Testis (tissue), 2 donors: ENCODE results near the gene UBTF.

Experiments used
- POLR2A ChIP-seq: fragments of 450-650 bp; IDR thresholded peaks from one replicate; pipeline ENCODE4 v1.6.1; 2017; ENCODE audit warnings: antibody characterized with exemption, mild to moderate bottlenecking, moderate library complexity
- TF ChIP-seq, protein P1 (sequence below), 3 experiments: fragments of 450-650 bp in 2 of 3; fragments of 200-600 bp in 1 of 3; sonication (generic) in 1 of 3; IDR thresholded peaks; one replicate each; pipeline ENCODE4 v1.5.1; 2016 to 2019; ENCODE audit warnings: antibody characterized with exemption in 3 of 3, mild to moderate bottlenecking in 2 of 3, moderate library complexity in 1 of 3

DNA sequence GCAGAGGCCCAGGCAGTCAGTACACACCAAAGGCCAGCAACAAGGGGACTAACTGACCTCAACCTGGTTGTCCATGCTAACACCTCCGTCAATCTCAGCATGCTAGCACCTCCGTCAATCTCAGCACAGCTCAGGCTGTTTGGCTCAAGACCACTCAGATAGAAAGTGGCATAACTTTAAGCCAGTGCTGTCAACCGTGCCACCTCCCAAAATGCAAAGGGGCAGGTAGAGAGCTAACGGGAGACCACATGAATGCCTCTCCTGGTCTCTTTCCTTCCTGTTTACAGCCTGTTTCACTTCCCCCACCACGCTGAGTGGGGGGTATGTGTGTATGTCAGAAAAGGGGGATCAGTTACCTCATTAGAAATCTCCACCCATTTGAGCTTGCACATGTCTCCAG lies 3.3 kb downstream of the UBTF start:
- TF ChIP-seq, protein P1, sequence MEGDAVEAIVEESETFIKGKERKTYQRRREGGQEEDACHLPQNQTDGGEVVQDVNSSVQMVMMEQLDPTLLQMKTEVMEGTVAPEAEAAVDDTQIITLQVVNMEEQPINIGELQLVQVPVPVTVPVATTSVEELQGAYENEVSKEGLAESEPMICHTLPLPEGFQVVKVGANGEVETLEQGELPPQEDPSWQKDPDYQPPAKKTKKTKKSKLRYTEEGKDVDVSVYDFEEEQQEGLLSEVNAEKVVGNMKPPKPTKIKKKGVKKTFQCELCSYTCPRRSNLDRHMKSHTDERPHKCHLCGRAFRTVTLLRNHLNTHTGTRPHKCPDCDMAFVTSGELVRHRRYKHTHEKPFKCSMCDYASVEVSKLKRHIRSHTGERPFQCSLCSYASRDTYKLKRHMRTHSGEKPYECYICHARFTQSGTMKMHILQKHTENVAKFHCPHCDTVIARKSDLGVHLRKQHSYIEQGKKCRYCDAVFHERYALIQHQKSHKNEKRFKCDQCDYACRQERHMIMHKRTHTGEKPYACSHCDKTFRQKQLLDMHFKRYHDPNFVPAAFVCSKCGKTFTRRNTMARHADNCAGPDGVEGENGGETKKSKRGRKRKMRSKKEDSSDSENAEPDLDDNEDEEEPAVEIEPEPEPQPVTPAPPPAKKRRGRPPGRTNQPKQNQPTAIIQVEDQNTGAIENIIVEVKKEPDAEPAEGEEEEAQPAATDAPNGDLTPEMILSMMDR (IDR thresholded peaks at IDR 0.05) = no peak
- no peak for TF ChIP-seq POLR2A
